Ovary (tissue), 9 donors: Measurements from ENCODE around the gene CCDC12. TPM values are rescaled to one million over a fixed set of nuclear protein-coding genes. Genes with fewer than 3 reads are reported as not detected.
A peak's percentile ranks its signal among the peaks of the same experiment; 100 is the strongest.
"Not testable (repeated sequence)": the region's sequence is repeated elsewhere in the genome, so short reads cannot be mapped to it uniquely, and the experiment has no call there.

Experiments
- DNase-seq, 5 donors: peaks; one replicate each; pipeline ENCODE4 v3.0.0-alpha.2; 2019 to 2020
- H3K27ac ChIP-seq, 2 donors: fragments of 200-600 bp; one replicate each; pipeline versions ENCODE4 v1.5.1 to v1.8.0; 2019 to 2022
- H3K27me3 ChIP-seq: fragments of 200-600 bp; one replicate; pipeline ENCODE4 v1.8.0; 2022
- H3K36me3 ChIP-seq: fragments of 200-600 bp; sonication (generic); one replicate; pipeline ENCODE4 v1.5.1; 2019
- H3K4me1 ChIP-seq: one replicate; pipeline ENCODE4 v1.8.1; 2013; ENCODE audit warnings: mild to moderate bottlenecking, moderate library complexity; ENCODE audit not compliant: insufficient read depth
- H3K4me3 ChIP-seq: fragments of 200-600 bp; sonication (generic); one replicate; pipeline ENCODE4 v1.5.1; 2017
- H3K9me3 ChIP-seq, 2 donors: fragments of 200-600 bp in 1 of 2; sonication (generic) in 1 of 2; one replicate each; pipeline versions ENCODE4 v1.5.1 to v1.8.1; 2013 to 2019; ENCODE audit warnings: mild to moderate bottlenecking in 1 of 2, moderate library complexity in 1 of 2
- CTCF ChIP-seq, 3 donors: fragments of 450-650 bp in 2 of 3; fragments of 200-600 bp in 1 of 3; IDR thresholded peaks; one replicate each; pipeline versions ENCODE4 v1.5.1 to v1.8.0; 2016 to 2022; ENCODE audit warnings: antibody characterized with exemption in 3 of 3, mild to moderate bottlenecking in 1 of 3
- EP300 ChIP-seq: sonication (generic); formaldehyde crosslinking; IDR thresholded peaks from one replicate; pipeline ENCODE4 v1.6.1; 2017; ENCODE audit warnings: antibody characterized with exemption
- POLR2A ChIP-seq: fragments of 450-650 bp; IDR thresholded peaks from one replicate; pipeline ENCODE4 v1.6.1; 2017; ENCODE audit warnings: antibody characterized with exemption, mild to moderate bottlenecking, moderate library complexity
- WGBS, 3 donors: extraction: QIAGEN DNeasy Blood & Tissue Kit in 1 of 3; methylation state at CpG; one replicate each; pipeline versions ENCODE4 v1.1.5 to v1.1.7; 2013 to 2017; 5-methylcytosine and 5-hydroxymethylcytosine counted together
- intact Hi-C, 4 donors: fragments of 100-400 bp; cut with DNase I; formaldehyde crosslinking; loops; one replicate each; pipeline versions ENCODE4 v1.11.0 to v1.15.1; 2022 to 2023
- polyA plus RNA-seq, 2 donors: library from polyadenylated mRNA; stranded (reverse); fragments of 200-250 nt in 1 of 2; fragments of 350-450 nt in 1 of 2; fragmentation: Illumina TruSeq in 1 of 2; extraction: RNeasy Lipid Tissue Mini Kit (QIAGEN cat#74804) in 1 of 2; gene quantifications; one replicate each; pipeline ENCODE4 v1.2.3, GENCODE V29; 2013 to 2014
- total RNA-seq, 7 donors: library from RNA; depleted of rRNA in 2 of 7; stranded (reverse); fragments of >200 nt in 2 of 7; fragmentation: NEBNext Ultra II Directional in 3 of 7; extraction: Animal tissue kit (Norgen Biotek cat#: 25700) in 3 of 7; gene quantifications; one replicate each; pipeline versions ENCODE4 v1.1.0 to v1.2.4, GENCODE V29; 2016 to 2023
- donor health status: DM: no; HTN: no; CAD: no; lungs with moderate emphysema.
- donor health status: DM: no; HTN: no; CAD: no.
- donor health status: Bipolar disorder and iron deficiency.
- donor health status: DM: yes; HTN: yes; CAD: no.
- donor health status: DM: no; HTN: no; CAD: no.
- donor health status: DM: yes; HTN: yes; CAD: no.

CCDC12 gene
- total and polyA plus RNA-seq, 9 donors = 32.2 to 66.7 (median 42.3) TPM

GRCh38 chr3:46966811-46967210 is 9.7 kb downstream of the CCDC12 start:
- DNase-seq = no peak
- Histone ChIP-seq H3K36me3 (no peaks in the 10 kb centered on the region), H3K4me3 (no peak overlapping the region), H3K9me3 (no peaks in the 10 kb centered on the region), H3K4me1 (peaks cover 27% of the 10 kb centered on the region), H3K27ac (no peak overlapping the region), H3K27me3 (no peaks in the 10 kb centered on the region)
- intact Hi-C loops = no loop called here
- no peak for TF ChIP-seq EP300
- no peak for TF ChIP-seq POLR2A
- no peak for TF ChIP-seq CTCF (IDR thresholded peaks at IDR 0.05)
- 87 to 95% (median 88%) methylated on average over 5 of the region's 5 CpGs for WGBS, 3 donors

GRCh38 chr3:46965151-46965550 is 11.4 kb downstream of the CCDC12 start:
- Histone ChIP-seq H3K27ac (no peak overlapping the region), H3K9me3 (no peaks in the 10 kb centered on the region), H3K4me1 (peaks cover 22% of the 10 kb centered on the region), H3K36me3 (no peaks in the 10 kb centered on the region), H3K27me3 (no peaks in the 10 kb centered on the region), H3K4me3 (no peak overlapping the region)
- no peak for DNase-seq
- WGBS, 3 donors = 70 to 77% (median 74%) methylated on average over 6 of the region's 6 CpGs
- TF ChIP-seq POLR2A (no peak), EP300 (no peak), CTCF (IDR thresholded peaks at IDR 0.05) (no peak)
- intact Hi-C loops = no loop called here

- H3K36me3 ChIP-seq, intact Hi-C loops, H3K27ac ChIP-seq, H3K9me3 ChIP-seq, H3K4me3 ChIP-seq, H3K27me3 ChIP-seq: not testable (repeated sequence)
- peaks cover 26% of the 10 kb centered on the region for H3K4me1 ChIP-seq
- peak in 1 of 5 donors; percentile 14 for DNase-seq
- WGBS, 3 donors = 92 to 96% (median 94%) methylated on average over 30 to 34 of the region's 36 CpGs
These were observed 12.4 kb downstream of the CCDC12 start for GRCh38 chr3:46964038-46964590.

GRCh38 chr3:46962990-46963389 is 13.6 kb downstream of the CCDC12 start:
- no peaks in the 10 kb centered on the region for H3K9me3 ChIP-seq
- H3K4me3 ChIP-seq = no peak overlapping the region
- intact Hi-C loops = no loop called here
- TF ChIP-seq POLR2A (no peak), CTCF (IDR thresholded peaks at IDR 0.05) (no peak), EP300 (no peak)
- no peaks in the 10 kb centered on the region for H3K27me3 ChIP-seq
- H3K27ac ChIP-seq = no peak overlapping the region
- no peak for DNase-seq
- H3K4me1 ChIP-seq = peaks cover 29% of the 10 kb centered on the region
- WGBS, 3 donors = 98 to 100% (median 98%) methylated on average over 1 of the region's 1 CpG
- no peaks in the 10 kb centered on the region for H3K36me3 ChIP-seq

- TF ChIP-seq POLR2A (no peak), CTCF (IDR thresholded peaks at IDR 0.05) (no peak), EP300 (no peak)
- no peaks in the 10 kb centered on the region for H3K27me3 ChIP-seq
- no peak for DNase-seq
- 97 to 100% (median 97%) methylated on average over 1 of the region's 1 CpG for WGBS, 3 donors
- no peak overlapping the region for H3K27ac ChIP-seq
- no peaks in the 10 kb centered on the region for H3K9me3 ChIP-seq
- no peaks in the 10 kb centered on the region for H3K36me3 ChIP-seq
- intact Hi-C loops = no loop called here
- H3K4me3 ChIP-seq = no peak overlapping the region
- H3K4me1 ChIP-seq = peaks cover 31% of the 10 kb centered on the region
These were observed 14.1 kb downstream of the CCDC12 start for GRCh38 chr3:46962427-46962826.
